ENCODE results near the gene MRPS10. TPM values are rescaled to one million over a fixed set of nuclear protein-coding genes. Genes with fewer than 3 reads are reported as not detected.

MRPS10 gene
- total RNA-seq, 2 donors from 2014 or later = 27.9 to 52.4 TPM

- Histone ChIP-seq H3K36me3 (no peaks in the 10 kb centered on the region), H3K4me3 (no peak overlapping the region), H3K9me3 (no peaks in the 10 kb centered on the region), H3K27ac (no peak overlapping the region), H3K4me1 (peaks cover 0 to 12% of the 10 kb centered on the region in 2 donors), H3K27me3 (no peaks in the 10 kb centered on the region)
- TF ChIP-seq CTCF (IDR thresholded peaks at IDR 0.05) = no peak
- no peak for DNase-seq (ENCODE audit: low spot score)
These were observed 21.7 kb upstream of the MRPS10 start for GRCh38 chr6:42239333-42239732.

GRCh38 chr6:42237857-42238256, 20.2 kb upstream of the MRPS10 start:
- TF ChIP-seq CTCF (IDR thresholded peaks at IDR 0.05) = no peak
- Histone ChIP-seq H3K4me3 (no peak overlapping the region), H3K36me3 (no peaks in the 10 kb centered on the region), H3K27ac (no peak overlapping the region), H3K9me3 (no peaks in the 10 kb centered on the region), H3K4me1 (peaks cover 0 to 12% of the 10 kb centered on the region in 2 donors), H3K27me3 (no peaks in the 10 kb centered on the region)
- DNase-seq (ENCODE audit: low spot score) = no peak

GRCh38 chr6:42236682-42237473, 19.2 kb upstream of the MRPS10 start:
- H3K27me3 ChIP-seq = no peaks in the 10 kb centered on the region
- no peak overlapping the region for H3K4me3 ChIP-seq
- TF ChIP-seq CTCF (IDR thresholded peaks at IDR 0.05) = no peak
- peak; percentile 4 for DNase-seq (ENCODE audit: low spot score)
- peaks cover 0 to 12% of the 10 kb centered on the region in 2 donors for H3K4me1 ChIP-seq
- no peak overlapping the region for H3K27ac ChIP-seq
- H3K9me3 ChIP-seq = no peaks in the 10 kb centered on the region
- H3K36me3 ChIP-seq = no peaks in the 10 kb centered on the region

- H3K27me3 ChIP-seq = no peaks in the 10 kb centered on the region
- H3K4me3 ChIP-seq = no peak overlapping the region
- no peaks in the 10 kb centered on the region for H3K36me3 ChIP-seq
- TF ChIP-seq CTCF (IDR thresholded peaks at IDR 0.05) = no peak
- no peak for DNase-seq (ENCODE audit: low spot score)
- peaks cover 0 to 12% of the 10 kb centered on the region in 2 donors for H3K4me1 ChIP-seq
- H3K9me3 ChIP-seq = no peaks in the 10 kb centered on the region
- no peak overlapping the region for H3K27ac ChIP-seq
These were observed 18.4 kb upstream of the MRPS10 start for GRCh38 chr6:42236030-42236429.

- no peak for TF ChIP-seq CTCF (IDR thresholded peaks at IDR 0.05)
- H3K4me3 ChIP-seq = no peak overlapping the region
- H3K4me1 ChIP-seq = peaks cover 0 to 4% of the 10 kb centered on the region in 2 donors
- H3K36me3 ChIP-seq = no peaks in the 10 kb centered on the region
- H3K9me3 ChIP-seq = no peaks in the 10 kb centered on the region
- no peaks in the 10 kb centered on the region for H3K27me3 ChIP-seq
- DNase-seq (ENCODE audit: low spot score) = no peak
- no peak overlapping the region for H3K27ac ChIP-seq
These were observed 14.4 kb upstream of the MRPS10 start for GRCh38 chr6:42232035-42232434.

Measured in right atrium auricular region (tissue), 2 donors.